ENCODE measurements around the gene TMBIM4. TPM values are rescaled to one million over a fixed set of nuclear protein-coding genes. Genes with fewer than 3 reads are reported as not detected.

The TMBIM4 gene
- total RNA-seq, 1 donor from 2014 or later, result 60.9 TPM

DNA sequence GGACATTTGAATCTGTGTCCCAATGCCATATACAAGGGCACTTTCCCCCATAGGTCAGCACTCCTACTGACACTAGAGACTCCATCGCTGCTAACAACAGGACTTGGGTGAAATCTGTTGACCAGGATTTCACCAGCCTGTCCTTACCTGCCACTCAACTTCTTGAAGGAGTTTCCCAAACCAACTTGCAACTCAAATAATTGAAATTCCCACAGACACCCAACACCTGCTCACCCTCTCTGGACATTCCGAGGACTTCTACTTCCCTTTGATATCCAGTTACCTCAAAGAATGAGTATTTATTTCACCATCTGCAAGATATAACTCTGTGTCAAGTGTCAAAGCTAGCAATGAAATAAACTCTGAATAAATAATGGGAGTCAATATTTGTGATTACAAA, 83.8 kb downstream of the TMBIM4 start:
- Mint-ChIP-seq H3K4me1 (no peaks in the 10 kb centered on the region), H3K27me3 (peaks cover 15% of the 10 kb centered on the region), H3K36me3 (ENCODE audit: low read depth) (no peaks in the 10 kb centered on the region), H3K27ac (no peak overlapping the region), H3K4me3 (no peak overlapping the region), H3K9me3 (no peaks in the 10 kb centered on the region)
- intact Hi-C loops (cut with micrococcal nuclease), result loop anchor here (2.0 kb wide), 1 partner anchor 1195 kb away; no protein-coding TSS in a partner anchor
- no peak for DNase-seq

Other genes starting within 250 kb of the TMBIM4 start
- 33.5 and 35.2 TPM in 2 replicates for gene LLPH, start 39.2 kb downstream of the TMBIM4 start, total RNA-seq
- gene IRAK3, start 19.2 kb upstream of the TMBIM4 start, total RNA-seq, result 1.3 and 1.8 TPM in 2 replicates
- gene HELB, start 132.5 kb upstream of the TMBIM4 start, total RNA-seq, result 20.2 and 21.4 TPM in 2 replicates